Activated T-cell treated with anti-CD3 and anti-CD28 coated beads, Interleukin-2, amount 50 U/mL, for 72 hours (primary cell): ENCODE measurements around the gene NECTIN1. TPM values are rescaled to one million over a fixed set of nuclear protein-coding genes. Genes with fewer than 3 reads are reported as not detected.

Experiments used
- ATAC-seq, 2 donors: fragments of 150-1000 bp; cut with Tn5 transposase; replicated peaks in 1 of 2; 2 replicates each; pipeline ENCODE4 v1.10.0; 2021; ENCODE audit warnings: moderate library complexity in 2 of 2, mild to moderate bottlenecking in 1 of 2
- DNase-seq, 2 donors: peaks; one replicate each; pipeline ENCODE4 v3.0.0; 2021 to 2022; ENCODE audit warnings: mixed read lengths in 1 of 2
- H3K27ac Mint-ChIP-seq: one replicate; pipeline ENCODE4 v1.8.0; 2022; ENCODE audit warnings: mild to moderate bottlenecking, moderate library complexity, mixed read lengths
- H3K27me3 Mint-ChIP-seq: one replicate; pipeline ENCODE4 v1.8.0; 2022; ENCODE audit warnings: low read depth, mixed read lengths
- H3K36me3 Mint-ChIP-seq, 2 donors: one replicate each; pipeline ENCODE4 v1.8.0; 2022; ENCODE audit warnings: mixed read lengths in 2 of 2, mild to moderate bottlenecking in 1 of 2; ENCODE audit not compliant: insufficient read depth in 2 of 2
- H3K4me1 Mint-ChIP-seq: one replicate; pipeline ENCODE4 v1.8.0; 2022; ENCODE audit warnings: low read depth, mixed read lengths
- H3K4me3 Mint-ChIP-seq, 2 donors: one replicate each; pipeline ENCODE4 v1.8.0; 2022; ENCODE audit warnings: mild to moderate bottlenecking in 2 of 2, mixed read lengths in 2 of 2, moderate library complexity in 2 of 2
- H3K9me3 Mint-ChIP-seq, 2 donors: one replicate each; pipeline ENCODE4 v1.8.0; 2022; ENCODE audit warnings: mixed read lengths in 2 of 2
- total RNA-seq, 2 donors: library from RNA; stranded (reverse); gene quantifications; one replicate each; pipeline ENCODE4 v1.2.3, GENCODE V29; 2022

The NECTIN1 gene
- total RNA-seq, 2 donors from 2014 or later, result 1.5 to 2.6 TPM

DNA sequence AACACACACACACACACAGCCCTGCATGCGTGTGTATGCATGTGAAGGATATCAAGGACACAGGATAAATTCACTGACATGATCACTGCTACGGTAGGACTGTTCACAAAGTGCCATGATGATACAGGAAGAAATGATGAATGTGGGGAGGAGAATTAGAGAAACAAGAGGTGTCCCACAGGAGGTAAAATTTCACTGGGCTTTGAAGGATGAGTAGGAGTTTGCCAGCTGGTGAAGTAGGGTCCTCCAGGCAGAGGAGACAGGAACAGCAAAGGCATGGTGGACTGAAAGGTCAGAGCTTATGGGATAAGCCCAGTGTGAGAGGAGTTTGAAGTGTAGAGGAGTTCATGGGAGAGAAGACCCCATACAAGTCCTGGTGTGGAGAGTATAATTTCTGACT lies 18.6 kb downstream of the NECTIN1 start:
- Mint-ChIP-seq H3K27me3 (peaks cover 26% of the 10 kb centered on the region), H3K9me3 (no peaks in the 10 kb centered on the region), H3K4me3 (no peak overlapping the region), H3K36me3 (no peaks in the 10 kb centered on the region), H3K27ac (no peak overlapping the region), H3K4me1 (peaks cover 6% of the 10 kb centered on the region)
- ATAC-seq, result no peak
- no peak for DNase-seq

DNA sequence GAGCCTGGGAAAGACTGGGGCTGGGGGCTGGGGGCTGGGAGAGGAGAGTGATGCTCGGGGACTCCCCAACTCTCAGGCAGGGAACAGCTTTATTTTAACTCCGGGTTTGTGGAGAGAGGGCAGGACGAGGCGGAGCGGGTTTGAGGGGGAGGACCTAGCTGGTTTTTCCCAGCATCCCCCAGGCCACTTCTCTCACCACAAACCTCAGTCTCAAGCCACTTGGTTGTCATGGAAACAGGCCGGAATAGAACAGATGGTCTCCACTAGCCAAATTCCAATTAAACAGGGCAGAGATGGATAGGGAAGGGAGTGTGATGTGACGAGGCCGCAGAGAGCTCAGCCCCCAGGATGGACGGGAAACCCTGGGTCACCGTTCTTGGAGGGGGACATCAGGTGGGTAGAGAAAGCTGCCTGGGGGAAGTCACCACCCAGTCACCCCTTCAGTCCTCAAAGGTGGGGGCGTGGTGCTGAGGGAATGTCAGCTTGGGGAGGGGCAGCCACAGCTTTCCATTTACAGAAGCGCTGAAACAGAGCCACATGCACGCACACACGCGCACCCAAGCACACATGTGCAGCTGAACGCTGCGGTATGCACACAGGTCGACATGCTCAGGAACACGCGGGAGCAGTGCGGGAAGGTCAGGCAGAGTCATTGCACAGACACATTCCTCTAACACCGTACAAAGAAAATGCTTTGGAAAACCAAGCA lies 19.2 kb downstream of the NECTIN1 start:
- H3K27ac Mint-ChIP-seq, result no peak overlapping the region
- H3K9me3 Mint-ChIP-seq, result no peaks in the 10 kb centered on the region
- no peaks in the 10 kb centered on the region for H3K36me3 Mint-ChIP-seq
- DNase-seq (no peak), ATAC-seq (no peak)
- peaks cover 26% of the 10 kb centered on the region for H3K27me3 Mint-ChIP-seq
- peaks cover 6% of the 10 kb centered on the region for H3K4me1 Mint-ChIP-seq
- H3K4me3 Mint-ChIP-seq, result no peak overlapping the region

DNA sequence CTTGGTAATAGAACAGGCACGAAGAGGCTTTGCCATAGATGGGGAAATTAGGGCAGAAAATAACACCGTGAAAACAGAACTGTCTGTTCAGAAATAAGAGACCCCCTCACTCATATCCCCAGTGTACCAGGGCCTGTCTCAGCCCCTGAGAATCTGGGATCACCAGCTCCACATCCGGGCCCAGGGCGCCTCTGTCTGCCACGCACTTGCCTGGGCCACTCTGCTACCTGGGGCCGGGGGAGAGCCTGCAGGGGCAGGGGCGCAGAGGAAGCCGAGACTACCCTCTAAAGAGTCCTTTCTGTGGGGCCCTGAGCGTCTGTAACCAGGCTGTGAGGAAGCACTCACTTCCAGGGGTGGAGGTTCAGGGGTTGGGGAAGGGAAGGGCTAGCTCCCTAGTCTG lies 19.8 kb downstream of the NECTIN1 start:
- H3K27ac Mint-ChIP-seq, result no peak overlapping the region
- H3K9me3 Mint-ChIP-seq, result no peaks in the 10 kb centered on the region
- H3K36me3 Mint-ChIP-seq, result no peaks in the 10 kb centered on the region
- peaks cover 26% of the 10 kb centered on the region for H3K27me3 Mint-ChIP-seq
- DNase-seq (no peak), ATAC-seq (no peak)
- no peak overlapping the region for H3K4me3 Mint-ChIP-seq
- peaks cover 6% of the 10 kb centered on the region for H3K4me1 Mint-ChIP-seq

DNA sequence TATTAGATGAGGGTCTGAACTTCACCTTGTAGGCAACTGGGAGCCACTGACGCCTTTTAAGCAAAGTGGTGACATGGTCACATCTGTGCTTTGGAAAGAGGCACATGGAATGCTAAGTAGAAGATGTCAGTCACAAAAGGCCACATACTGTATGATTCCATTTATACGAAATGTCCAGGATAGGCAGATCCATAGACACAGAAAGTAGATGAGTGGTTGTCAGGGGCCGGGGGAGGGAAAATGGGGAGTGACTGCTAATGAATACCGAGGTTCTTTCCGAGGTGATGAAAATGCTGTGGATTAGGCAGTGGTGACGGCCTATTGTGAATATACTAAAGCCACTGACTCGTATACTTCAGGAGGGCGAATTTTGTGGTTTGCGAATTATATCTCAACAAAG lies 20.6 kb downstream of the NECTIN1 start:
- Mint-ChIP-seq H3K27me3 (peaks cover 26% of the 10 kb centered on the region), H3K27ac (no peak overlapping the region), H3K4me1 (peaks cover 6% of the 10 kb centered on the region), H3K36me3 (no peaks in the 10 kb centered on the region), H3K4me3 (no peak overlapping the region), H3K9me3 (no peaks in the 10 kb centered on the region)
- DNase-seq (no peak), ATAC-seq (no peak)

DNA sequence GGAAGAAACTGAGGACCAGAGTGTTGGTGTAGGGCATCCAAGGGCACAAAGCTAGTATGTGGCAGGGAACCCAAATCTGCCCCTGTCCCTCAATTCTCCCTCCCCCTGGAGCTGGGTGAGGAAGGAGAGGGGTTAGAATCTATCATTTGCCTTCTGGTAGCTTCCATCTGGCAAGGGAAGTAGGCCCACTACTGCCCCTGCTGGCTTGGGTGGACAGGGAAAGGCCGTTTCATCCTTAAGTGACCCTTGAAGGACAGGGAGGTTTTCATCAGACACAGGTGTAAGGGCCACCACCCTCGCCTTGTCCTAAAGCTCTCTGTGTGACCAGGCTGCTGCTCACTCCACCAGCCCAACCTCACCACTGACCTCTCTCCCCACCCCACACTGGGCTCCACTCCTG lies 22.1 kb downstream of the NECTIN1 start:
- no peak overlapping the region for H3K4me3 Mint-ChIP-seq
- H3K4me1 Mint-ChIP-seq, result peaks cover 6% of the 10 kb centered on the region
- no peak for DNase-seq
- no peak for ATAC-seq
- H3K36me3 Mint-ChIP-seq, result no peaks in the 10 kb centered on the region
- no peak overlapping the region for H3K27ac Mint-ChIP-seq
- no peaks in the 10 kb centered on the region for H3K9me3 Mint-ChIP-seq
- H3K27me3 Mint-ChIP-seq, result peaks cover 26% of the 10 kb centered on the region

DNA sequence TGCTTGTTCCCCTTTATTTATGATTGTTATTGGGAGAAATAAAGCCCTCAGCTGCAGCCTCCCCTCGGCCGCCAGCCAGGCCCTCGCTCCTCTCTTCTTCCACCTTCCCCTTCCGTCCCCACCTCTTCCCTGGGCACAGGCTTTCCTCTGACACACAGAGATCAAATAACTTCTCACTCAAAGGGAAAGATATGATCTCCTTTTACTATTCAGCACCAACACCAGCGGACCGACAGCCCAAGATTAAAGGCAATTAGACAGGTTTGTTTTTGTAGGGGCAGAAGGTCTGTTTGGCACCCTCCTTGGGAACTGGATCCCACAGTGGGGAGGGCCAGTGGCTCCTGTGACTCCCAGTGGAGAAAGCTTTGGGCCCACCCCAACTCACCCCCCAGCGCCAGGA lies 23.0 kb downstream of the NECTIN1 start:
- Mint-ChIP-seq H3K4me3 (no peak overlapping the region), H3K27ac (no peak overlapping the region), H3K4me1 (peaks cover 6% of the 10 kb centered on the region), H3K9me3 (no peaks in the 10 kb centered on the region), H3K27me3 (peaks cover 26% of the 10 kb centered on the region), H3K36me3 (no peaks in the 10 kb centered on the region)
- no peak for DNase-seq
- ATAC-seq, result no peak

DNA sequence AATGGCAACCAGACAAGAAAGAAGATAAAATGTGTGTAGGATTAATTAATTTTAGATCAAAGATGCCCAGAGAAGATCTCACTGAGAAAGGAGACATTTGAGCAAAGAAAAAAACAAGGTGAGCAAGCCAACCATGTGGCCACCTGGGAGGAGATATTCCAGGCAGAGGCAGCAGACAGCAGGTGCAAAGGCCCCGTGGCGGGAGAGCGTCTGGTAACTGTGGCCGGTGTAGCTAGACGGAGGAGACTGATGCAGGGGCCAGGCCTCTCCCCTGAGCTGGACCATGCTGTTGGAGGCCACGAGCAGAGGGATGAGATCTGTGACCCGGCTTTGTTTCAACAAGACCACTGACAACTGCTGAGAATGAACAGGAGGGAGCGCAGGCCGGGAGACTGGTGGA lies 23.6 kb downstream of the NECTIN1 start:
- H3K27ac Mint-ChIP-seq, result no peak overlapping the region
- peaks cover 6% of the 10 kb centered on the region for H3K4me1 Mint-ChIP-seq
- H3K27me3 Mint-ChIP-seq, result peaks cover 22% of the 10 kb centered on the region
- ATAC-seq (no peak), DNase-seq (no peak)
- H3K36me3 Mint-ChIP-seq, result no peaks in the 10 kb centered on the region
- H3K9me3 Mint-ChIP-seq, result no peaks in the 10 kb centered on the region
- H3K4me3 Mint-ChIP-seq, result no peak overlapping the region

DNA sequence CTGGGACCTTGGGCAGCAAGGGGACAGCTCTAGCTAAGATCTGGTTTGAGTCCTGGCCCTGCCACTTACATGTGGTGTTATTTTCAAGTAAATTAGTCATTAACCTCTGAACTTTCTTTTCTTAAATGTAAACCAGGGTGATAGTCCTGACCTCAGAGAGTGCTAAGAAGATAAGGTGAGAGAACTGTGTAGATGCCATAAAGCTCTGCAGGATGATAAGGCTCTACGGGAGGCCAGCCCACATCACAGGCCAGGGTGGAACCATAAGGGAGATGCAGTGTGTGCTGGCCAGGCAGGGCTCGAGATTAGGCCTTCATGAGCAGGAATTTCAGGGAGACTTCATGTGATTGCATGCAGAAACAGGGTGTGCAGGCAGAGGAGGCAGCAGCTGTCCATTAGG lies 24.2 kb downstream of the NECTIN1 start:
- Mint-ChIP-seq H3K27me3 (peaks cover 17% of the 10 kb centered on the region), H3K9me3 (no peaks in the 10 kb centered on the region), H3K36me3 (no peaks in the 10 kb centered on the region), H3K4me3 (no peak overlapping the region), H3K4me1 (peaks cover 3% of the 10 kb centered on the region), H3K27ac (no peak overlapping the region)
- ATAC-seq (no peak), DNase-seq (no peak)

DNA sequence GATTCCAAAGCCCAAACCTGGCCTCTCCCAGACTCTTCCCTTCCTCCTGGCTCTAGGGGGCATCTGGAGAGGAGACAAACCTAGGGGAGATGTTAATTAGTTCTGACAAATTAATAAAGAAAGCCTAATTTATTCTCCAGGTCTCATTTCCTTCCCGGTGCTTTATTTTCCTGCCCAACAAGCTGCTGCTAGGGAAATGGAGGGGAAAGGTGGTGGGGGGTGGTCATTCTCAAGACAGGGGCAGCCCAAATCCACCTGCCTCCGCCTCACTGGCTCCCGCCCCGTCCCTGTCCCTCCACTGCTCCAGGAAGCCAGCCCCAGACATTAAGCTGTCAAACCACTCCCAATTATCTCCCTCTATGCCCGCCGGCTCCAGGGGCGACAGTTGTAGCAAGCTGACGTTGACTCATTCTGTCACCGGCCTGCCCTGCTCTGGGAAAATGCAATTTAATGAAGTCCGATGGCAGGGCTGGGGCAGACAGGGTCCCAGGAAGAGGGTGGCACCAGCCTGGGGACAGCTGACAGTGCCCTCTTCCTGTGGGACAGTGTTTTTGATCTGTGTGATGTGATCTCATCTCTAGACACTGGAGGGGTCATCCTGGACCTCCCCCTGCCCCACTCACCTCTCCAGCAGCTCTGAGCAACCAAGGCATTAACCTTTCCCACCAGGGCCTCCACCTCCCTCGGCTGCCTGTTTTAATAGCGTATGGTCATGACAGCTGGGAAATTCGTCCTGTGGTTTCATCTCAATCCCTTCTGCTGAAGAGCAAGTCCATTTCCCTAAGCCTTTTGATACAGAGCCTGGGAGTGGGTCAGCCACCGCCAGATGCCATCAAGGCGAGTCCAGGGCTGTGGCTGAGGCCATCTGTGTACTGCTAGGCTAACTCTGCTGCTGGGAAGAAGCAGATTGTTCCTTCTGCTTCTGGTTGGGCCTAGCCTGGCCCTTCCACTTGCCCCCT lies 27.1 kb downstream of the NECTIN1 start:
- DNase-seq (no peak), ATAC-seq (no peak)
- no peak overlapping the region for H3K4me3 Mint-ChIP-seq
- no peaks in the 10 kb centered on the region for H3K27me3 Mint-ChIP-seq
- H3K27ac Mint-ChIP-seq, result no peak overlapping the region
- no peaks in the 10 kb centered on the region for H3K36me3 Mint-ChIP-seq
- H3K4me1 Mint-ChIP-seq, result no peaks in the 10 kb centered on the region
- H3K9me3 Mint-ChIP-seq, result no peaks in the 10 kb centered on the region

DNA sequence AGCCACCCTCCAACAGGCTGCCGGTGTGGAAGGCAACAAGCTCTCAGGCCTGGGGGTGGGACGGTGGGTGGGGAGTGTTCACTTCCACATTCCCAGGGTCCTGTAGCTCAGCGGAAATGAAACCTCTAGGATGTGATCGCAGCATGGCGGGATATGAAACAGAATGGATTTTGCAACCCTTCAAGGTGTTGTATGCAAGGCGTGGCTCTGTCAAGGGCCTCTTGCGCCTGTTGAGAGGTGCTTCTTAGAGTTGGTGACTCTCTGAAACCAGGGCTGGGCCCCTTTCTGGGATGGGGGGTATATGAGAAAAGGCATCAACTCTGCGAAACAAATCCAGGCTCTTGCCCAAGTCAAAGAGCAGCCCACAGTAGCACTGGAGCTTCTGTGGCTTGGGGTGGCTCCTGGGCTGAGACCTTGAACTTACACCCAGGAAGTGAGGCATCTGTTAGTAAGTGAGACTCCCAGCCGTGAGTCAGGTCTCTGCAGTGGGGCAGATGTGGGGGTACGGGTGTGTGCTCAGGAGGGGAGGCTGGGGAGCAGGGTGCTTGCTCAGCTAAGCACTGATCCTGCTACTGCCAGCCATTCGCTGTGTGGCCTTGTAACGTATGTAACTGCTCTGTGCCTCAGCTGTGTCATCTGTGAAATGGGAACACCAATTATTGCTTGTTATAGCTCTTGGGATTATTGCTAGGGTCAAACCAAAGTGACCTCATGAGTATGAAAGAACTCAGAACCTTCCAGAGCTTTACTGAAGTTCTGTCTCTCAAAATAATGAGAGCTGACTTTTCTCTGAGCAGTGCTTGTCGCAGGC lies 28.3 kb downstream of the NECTIN1 start:
- no peak overlapping the region for H3K4me3 Mint-ChIP-seq
- no peaks in the 10 kb centered on the region for H3K27me3 Mint-ChIP-seq
- no peaks in the 10 kb centered on the region for H3K4me1 Mint-ChIP-seq
- no peaks in the 10 kb centered on the region for H3K9me3 Mint-ChIP-seq
- no peaks in the 10 kb centered on the region for H3K36me3 Mint-ChIP-seq
- DNase-seq (peak in 1 of 2 donors; percentile 13), ATAC-seq (peak; percentile 84 to 86)
- H3K27ac Mint-ChIP-seq, result no peak overlapping the region

DNA sequence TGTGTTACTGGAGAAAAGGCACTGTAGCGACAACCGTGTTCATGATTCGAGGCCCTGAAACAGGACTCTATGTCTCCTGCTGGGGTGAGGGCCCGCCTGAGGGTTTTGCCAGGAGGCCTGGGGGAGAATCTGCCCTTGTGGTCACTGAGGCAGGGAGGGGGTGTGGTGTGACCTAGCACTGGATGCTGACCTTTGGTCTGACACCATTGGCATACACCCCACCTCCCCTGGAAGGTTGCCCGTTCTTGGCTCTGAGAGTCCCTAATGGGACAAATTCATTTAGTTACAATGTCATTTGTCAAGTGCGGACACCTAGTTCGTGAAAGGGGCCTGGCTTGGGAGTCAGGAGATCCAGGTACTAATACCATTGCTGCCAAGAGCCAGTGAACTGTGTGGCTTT lies 29.0 kb downstream of the NECTIN1 start:
- no peak for ATAC-seq
- Mint-ChIP-seq H3K9me3 (no peaks in the 10 kb centered on the region), H3K27ac (no peak overlapping the region), H3K27me3 (no peaks in the 10 kb centered on the region), H3K4me1 (no peaks in the 10 kb centered on the region), H3K36me3 (no peaks in the 10 kb centered on the region), H3K4me3 (no peak overlapping the region)
- no peak for DNase-seq

DNA sequence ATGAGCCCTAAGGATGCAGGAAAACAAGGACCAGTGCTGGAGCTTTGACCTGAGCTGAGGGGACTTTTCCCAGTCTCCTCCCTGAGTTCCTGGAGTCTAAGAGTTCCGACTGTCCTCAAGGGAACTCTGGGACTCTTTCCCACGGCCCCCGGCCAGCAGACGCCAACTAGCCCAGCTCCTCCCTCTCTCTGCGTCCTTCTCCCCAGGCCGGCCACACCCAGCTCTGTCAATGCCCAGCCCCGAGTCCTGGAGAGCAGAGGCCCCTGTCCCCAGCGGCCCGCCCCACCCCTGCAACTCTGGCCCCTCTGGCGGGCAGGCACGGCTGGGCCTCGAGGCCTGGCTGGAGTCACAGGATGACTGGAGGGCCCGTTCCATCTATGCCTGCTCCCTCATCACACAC lies 29.8 kb downstream of the NECTIN1 start:
- no peak for ATAC-seq
- Mint-ChIP-seq H3K4me3 (no peak overlapping the region), H3K36me3 (no peaks in the 10 kb centered on the region), H3K4me1 (peaks cover 3% of the 10 kb centered on the region), H3K27ac (no peak overlapping the region), H3K9me3 (no peaks in the 10 kb centered on the region), H3K27me3 (no peaks in the 10 kb centered on the region)
- no peak for DNase-seq

DNA sequence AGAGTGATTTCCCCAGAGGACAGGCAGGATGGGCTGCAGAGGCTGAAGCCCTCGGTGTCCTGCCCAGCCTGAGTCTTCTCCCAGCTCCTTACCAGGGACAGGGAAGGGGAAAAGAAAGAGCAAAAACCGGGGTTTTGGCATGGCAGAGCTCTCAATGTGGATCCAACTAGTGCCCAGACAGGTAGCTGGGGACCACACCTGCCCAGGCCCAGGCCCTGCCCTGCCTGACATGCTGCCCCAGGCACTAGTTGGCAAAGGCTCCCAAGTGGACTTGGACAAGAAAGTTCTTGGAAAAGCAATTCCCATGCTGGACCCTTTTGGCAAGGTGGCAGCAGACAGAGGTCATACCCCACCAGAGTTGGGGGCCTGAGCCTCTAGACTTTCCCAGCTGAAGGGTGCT lies 31.1 kb downstream of the NECTIN1 start:
- Mint-ChIP-seq H3K36me3 (no peaks in the 10 kb centered on the region), H3K27me3 (no peaks in the 10 kb centered on the region), H3K4me3 (no peak overlapping the region), H3K9me3 (no peaks in the 10 kb centered on the region), H3K27ac (no peak overlapping the region), H3K4me1 (peaks cover 3% of the 10 kb centered on the region)
- DNase-seq, result no peak
- ATAC-seq, result no peak
